GM13976 (cell line): ENCODE measurements around the gene SIK3.
A peak's percentile ranks its signal among the peaks of the same experiment; 100 is the strongest.

Source experiments
- DNase-seq: peaks from one replicate; pipeline ENCODE4 v3.0.0; 2012; ENCODE audit warnings: low spot score
- CTCF ChIP-seq: IDR thresholded peaks from 2 replicates; pipeline ENCODE4 v1.5.1; 2012; ENCODE audit warnings: borderline replicate concordance, mild to moderate bottlenecking; ENCODE audit not compliant: insufficient read depth; ENCODE audit errors: extremely low read depth, missing control alignments, control extremely low read depth
- in situ Hi-C: fragments of 300-500 bp; cut with MboI; formaldehyde crosslinking; loops from one replicate; pipeline ENCODE4 v1.12.0; 2022; ENCODE audit warnings: low sequenced_read_pairs, mixed read lengths, inconsistent platforms; ENCODE audit not compliant: unreplicated experiment

The SIK3 gene

GRCh38 chr11:117099696-117100095, 1.5 kb upstream of the SIK3 start:
- no peak for DNase-seq
- in situ Hi-C loops: loop anchor here (10.0 to 25.0 kb wide), 2 partner anchors 225 to 312 kb away; partner anchors contain the start of genes APOA5 and ZPR1
- TF ChIP-seq CTCF: no peak

- peak; percentile 45 for DNase-seq
- no peak for TF ChIP-seq CTCF
- in situ Hi-C loops: no loop called here
Observed at GRCh38 chr11:117097389-117098268, 599 bp downstream of the SIK3 start.

GRCh38 chr11:117097014-117097388, 1.2 kb downstream of the SIK3 start:
- no peak for TF ChIP-seq CTCF
- in situ Hi-C loops: no loop called here
- DNase-seq: no peak

GRCh38 chr11:117096201-117096991, 1.8 kb downstream of the SIK3 start:
- TF ChIP-seq CTCF: peak; percentile 19
- in situ Hi-C loops: no loop called here
- peak; percentile 73 for DNase-seq

- TF ChIP-seq CTCF: no peak
- no peak for DNase-seq
- in situ Hi-C loops: no loop called here
Observed at GRCh38 chr11:117095284-117096161, 2.7 kb downstream of the SIK3 start.

- TF ChIP-seq CTCF: no peak
- DNase-seq: no peak
- in situ Hi-C loops: no loop called here
Observed at GRCh38 chr11:117094776-117095175, 3.5 kb downstream of the SIK3 start.
